HepG2 (cell line): ENCODE measurements around the gene KRTAP3-1. TPM values are rescaled to one million over a fixed set of nuclear protein-coding genes. Genes with fewer than 3 reads are reported as not detected.

ENCODE experiments used
- BCL3 ChIP-seq: sonication (generic); formaldehyde crosslinking; IDR thresholded peaks from 2 replicates; pipeline ENCODE4 v1.5.1; 2020; ENCODE audit warnings: mild to moderate bottlenecking, missing genetic modification reagents, moderate library complexity
- CC2D1A ChIP-seq: sonication (generic); formaldehyde crosslinking; IDR thresholded peaks from 2 replicates; pipeline ENCODE4 v1.8.1; 2023; ENCODE audit warnings: mild to moderate bottlenecking, missing genetic modification reagents
- CEBPB ChIP-seq: IDR thresholded peaks from 2 replicates; pipeline ENCODE4 v1.6.1; 2011; ENCODE audit warnings: low read depth, low read length, improper control_type of control experiment, borderline replicate concordance
- CSRNP1 ChIP-seq: sonication (generic); formaldehyde crosslinking; IDR thresholded peaks from 2 replicates; pipeline ENCODE4 v1.8.1; 2023; ENCODE audit warnings: mild to moderate bottlenecking, missing genetic modification reagents
- HDAC6 ChIP-seq: fragments of 200-600 bp; sonication (generic); IDR thresholded peaks from 2 replicates; pipeline ENCODE4 v1.7.0; 2017; ENCODE audit warnings: mild to moderate bottlenecking, antibody characterized with exemption, low read length, low read depth
- KDM5A ChIP-seq: fragments of 200-600 bp; sonication (generic); IDR thresholded peaks from 2 replicates; pipeline ENCODE4 v1.7.0; 2018; ENCODE audit warnings: antibody characterized with exemption, mild to moderate bottlenecking, low read length, borderline replicate concordance
- MAFF ChIP-seq: IDR thresholded peaks from 2 replicates; pipeline ENCODE4 v1.6.1; 2011; ENCODE audit warnings: low read depth, low read length, improper control_type of control experiment
- NFKB2 ChIP-seq: sonication (generic); formaldehyde crosslinking; IDR thresholded peaks from 2 replicates; pipeline ENCODE4 v1.4.0; 2020; ENCODE audit warnings: missing genetic modification reagents, borderline replicate concordance
- PAF1 ChIP-seq: IDR thresholded peaks from 2 replicates; pipeline ENCODE4 v1.6.1; 2016; ENCODE audit warnings: missing genetic modification reagents, missing compliant biosample characterization
- POLR2AphosphoS5 ChIP-seq: IDR thresholded peaks from 2 replicates; pipeline ENCODE4 v1.6.1; 2012; ENCODE audit warnings: low read depth, low read length
- PREB ChIP-seq: sonication (generic); formaldehyde crosslinking; IDR thresholded peaks from 2 replicates; pipeline ENCODE4 v1.4.0; 2020; ENCODE audit warnings: missing genetic modification reagents
- ZFP62 ChIP-seq: sonication (generic); formaldehyde crosslinking; IDR thresholded peaks from 2 replicates; pipeline ENCODE4 v1.4.0; 2020; ENCODE audit warnings: missing genetic modification reagents
- ZFX ChIP-seq: sonication (generic); formaldehyde crosslinking; IDR thresholded peaks from 2 replicates; pipeline ENCODE4 v1.4.0; 2020; ENCODE audit warnings: mild to moderate bottlenecking, low read depth, missing genetic modification reagents, moderate library complexity
- ZKSCAN1 ChIP-seq: fragments of 150-350 bp; IDR thresholded peaks from 2 replicates; pipeline ENCODE4 v1.6.1; 2014; ENCODE audit warnings: low read length
- ZNF207 ChIP-seq: fragments of 450-650 bp; IDR thresholded peaks from 2 replicates; pipeline ENCODE4 v1.6.1; 2016; ENCODE audit warnings: antibody characterized with exemption, borderline replicate concordance
- ZNF318 ChIP-seq: sonication (generic); formaldehyde crosslinking; IDR thresholded peaks from 2 replicates; pipeline ENCODE4 v1.4.0; 2020; ENCODE audit warnings: mild to moderate bottlenecking, missing genetic modification reagents
- ZNF431 ChIP-seq: sonication (generic); formaldehyde crosslinking; IDR thresholded peaks from 2 replicates; pipeline ENCODE4 v1.9.0; 2022; ENCODE audit warnings: missing genetic modification reagents, low read depth, mild to moderate bottlenecking, borderline replicate concordance
- ZNF616 ChIP-seq: sonication (generic); formaldehyde crosslinking; IDR thresholded peaks from 2 replicates; pipeline ENCODE4 v1.5.0; 2020; ENCODE audit warnings: low read depth, mild to moderate bottlenecking, missing genetic modification reagents
- ZNF660 ChIP-seq: sonication (generic); formaldehyde crosslinking; IDR thresholded peaks from 2 replicates; pipeline ENCODE4 v1.5.1; 2020; ENCODE audit warnings: mild to moderate bottlenecking, low read depth, missing genetic modification reagents, borderline replicate concordance
- polyA plus RNA-seq, 8 experiments: library from polyadenylated mRNA; depleted of rRNA in 3 of 8; stranded (reverse) in 7 of 8; unstranded in 1 of 8; fragments of >200 nt; fragmentation: Illumina TruSeq in 4 of 8; extraction: Trizol in 4 of 8; gene quantifications; 2 replicates each; pipeline versions ENCODE4 v1.2.1 to v1.2.3, GENCODE V29; 2011 to 2016; ENCODE audit warnings: low read depth in 4 of 8, missing spikeins in 1 of 8, mixed read lengths in 1 of 8; ENCODE audit not compliant: insufficient read depth in 1 of 8
- total RNA-seq, 5 experiments: library from RNA; depleted of rRNA; stranded (reverse); fragments of >200 nt; fragmentation: Illumina TruSeq; extraction: Trizol; gene quantifications; 2 replicates each; pipeline ENCODE4 v1.2.3, GENCODE V29; 2016; ENCODE audit warnings: low read depth in 1 of 5

The KRTAP3-1 gene
- total and polyA plus RNA-seq, 2 of the 13 experiments (the other 11 are each of a cell fraction or from before 2014, with no cell fraction given), result 0.29 to 3.7 TPM

- no peak for TF ChIP-seq CC2D1A
- TF ChIP-seq NFKB2 (CRISPR knock-in tag), result no peak
- TF ChIP-seq BCL3 (CRISPR knock-in tag), result no peak
- TF ChIP-seq POLR2AphosphoS5, result no peak
- no peak; the same call in 1 of the 2 replicates for TF ChIP-seq ZFX
- no peak for TF ChIP-seq PAF1 (CRISPR knock-in tag)
- no peak for TF ChIP-seq MAFF
- no peak for TF ChIP-seq CSRNP1 (CRISPR knock-in tag)
- no peak for TF ChIP-seq HDAC6
- TF ChIP-seq KDM5A, result no peak
- TF ChIP-seq ZFP62 (CRISPR knock-in tag), result no peak
- no peak for TF ChIP-seq ZNF318
- TF ChIP-seq ZKSCAN1, result no peak
- TF ChIP-seq ZNF660 (CRISPR knock-in tag), result no peak
- TF ChIP-seq ZNF431 (CRISPR knock-in tag), result no peak
- TF ChIP-seq CEBPB, result no peak
- TF ChIP-seq ZNF616 (CRISPR knock-in tag), result no peak
- TF ChIP-seq PREB (CRISPR knock-in tag), result no peak
- no peak for TF ChIP-seq ZNF207
These were observed 403 bp upstream of the KRTAP3-1 start (continued) for GRCh38 chr17:41009301-41009760.
